ENCODE results near the gene KIFC3. TPM values are rescaled to one million over a fixed set of nuclear protein-coding genes. Genes with fewer than 3 reads are reported as not detected.

KIFC3 gene
- total RNA-seq, 4 donors from 2014 or later, result 116 to 206 (median 164) TPM

DNA sequence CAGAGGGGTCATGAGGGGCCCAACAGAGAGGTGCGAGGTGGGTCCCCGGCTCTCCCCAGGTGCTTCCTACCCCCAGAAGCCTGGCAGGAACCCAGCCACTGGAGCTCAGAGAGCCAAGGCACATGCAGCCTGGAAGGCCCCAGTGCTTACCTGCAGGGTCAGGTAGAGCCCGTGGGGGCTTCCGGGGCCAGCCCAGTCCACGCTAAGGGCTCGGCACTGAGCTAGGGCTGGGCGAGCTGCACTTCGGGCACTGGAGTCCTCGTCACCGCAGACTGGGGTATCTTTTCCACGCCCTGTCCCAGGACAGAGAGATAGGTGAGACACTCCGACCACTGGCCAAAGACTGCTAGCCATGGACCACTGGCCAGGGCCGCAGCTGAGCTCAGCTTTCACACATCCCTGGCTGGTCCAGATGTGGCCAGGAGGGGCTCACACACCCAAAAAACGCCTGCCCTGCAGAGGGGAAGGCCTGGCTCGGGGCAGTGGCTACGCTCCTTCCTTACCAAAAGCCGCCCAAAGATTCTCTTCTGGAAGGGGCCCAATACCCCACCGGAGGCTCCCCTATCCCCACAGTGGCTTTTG is 7.4 kb downstream of the KIFC3 start:
- WGBS, 2 donors, result 84 to 86% methylated on average over 11 to 17 of the region's 18 CpGs
- DNase-seq (ENCODE audit: low spot score in 2 of 2), result no peak
- intact Hi-C loops (cut with DNase I; ENCODE audit: low total_unique reads), result no loop called here
- H3K4me3 ChIP-seq (ENCODE audit: low read depth, poor library complexity, severe bottlenecking), result no peak overlapping the region
- TF ChIP-seq, protein P1, sequence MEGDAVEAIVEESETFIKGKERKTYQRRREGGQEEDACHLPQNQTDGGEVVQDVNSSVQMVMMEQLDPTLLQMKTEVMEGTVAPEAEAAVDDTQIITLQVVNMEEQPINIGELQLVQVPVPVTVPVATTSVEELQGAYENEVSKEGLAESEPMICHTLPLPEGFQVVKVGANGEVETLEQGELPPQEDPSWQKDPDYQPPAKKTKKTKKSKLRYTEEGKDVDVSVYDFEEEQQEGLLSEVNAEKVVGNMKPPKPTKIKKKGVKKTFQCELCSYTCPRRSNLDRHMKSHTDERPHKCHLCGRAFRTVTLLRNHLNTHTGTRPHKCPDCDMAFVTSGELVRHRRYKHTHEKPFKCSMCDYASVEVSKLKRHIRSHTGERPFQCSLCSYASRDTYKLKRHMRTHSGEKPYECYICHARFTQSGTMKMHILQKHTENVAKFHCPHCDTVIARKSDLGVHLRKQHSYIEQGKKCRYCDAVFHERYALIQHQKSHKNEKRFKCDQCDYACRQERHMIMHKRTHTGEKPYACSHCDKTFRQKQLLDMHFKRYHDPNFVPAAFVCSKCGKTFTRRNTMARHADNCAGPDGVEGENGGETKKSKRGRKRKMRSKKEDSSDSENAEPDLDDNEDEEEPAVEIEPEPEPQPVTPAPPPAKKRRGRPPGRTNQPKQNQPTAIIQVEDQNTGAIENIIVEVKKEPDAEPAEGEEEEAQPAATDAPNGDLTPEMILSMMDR (IDR thresholded peaks at IDR 0.05), result no peak
- TF ChIP-seq POLR2A (IDR thresholded peaks at IDR 0.05), result no peak

- intact Hi-C loops (cut with DNase I; ENCODE audit: low total_unique reads), result no loop called here
- 78 to 79% methylated on average over 8 of the region's 8 CpGs for WGBS, 2 donors
- DNase-seq (ENCODE audit: low spot score in 2 of 2), result no peak
These were observed 10.3 kb downstream of the KIFC3 start for GRCh38 chr16:57791893-57792461.

GRCh38 chr16:57791195-57791892 is 10.9 kb downstream of the KIFC3 start:
- intact Hi-C loops (cut with DNase I; ENCODE audit: low total_unique reads), result no loop called here
- no peak overlapping the region for H3K4me3 ChIP-seq (ENCODE audit: low read depth, poor library complexity, severe bottlenecking)
- TF ChIP-seq, protein P1 (IDR thresholded peaks at IDR 0.05), result no peak
- no peak for TF ChIP-seq POLR2A (IDR thresholded peaks at IDR 0.05)
- no peak for DNase-seq (ENCODE audit: low spot score in 2 of 2)
- 60 to 68% methylated on average over 13 of the region's 13 CpGs for WGBS, 2 donors

More at GRCh38 chr16:57791893-57792461, 10.3 kb downstream of the KIFC3 start:
- TF ChIP-seq, protein P1 (IDR thresholded peaks at IDR 0.05), result no peak
- no peak for TF ChIP-seq POLR2A (IDR thresholded peaks at IDR 0.05)
- H3K4me3 ChIP-seq (ENCODE audit: low read depth, poor library complexity, severe bottlenecking), result no peak overlapping the region

DNA sequence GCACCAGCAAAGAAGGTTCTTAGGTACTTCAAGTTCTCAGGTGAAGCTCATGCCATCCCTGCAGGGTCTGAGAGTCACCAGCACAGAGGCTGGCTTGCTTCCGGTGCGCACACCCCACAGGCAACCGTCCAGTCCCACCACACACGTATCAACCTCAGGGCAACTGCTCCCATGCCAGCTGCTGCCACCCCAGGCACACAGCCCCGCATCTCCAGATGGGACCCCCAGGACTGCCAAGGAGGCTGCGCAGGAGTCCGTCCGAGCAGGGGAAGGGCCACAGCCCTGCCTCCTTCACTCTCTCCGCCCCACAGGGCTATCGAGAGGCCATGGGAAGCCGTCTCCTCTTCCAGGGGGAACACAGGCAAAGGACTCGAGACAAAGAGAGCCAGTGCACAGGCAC is 13.3 kb downstream of the KIFC3 start:
- DNase-seq (ENCODE audit: low spot score in 2 of 2), result no peak
- intact Hi-C loops (cut with DNase I; ENCODE audit: low total_unique reads), result no loop called here
- 87 to 92% methylated on average over 12 of the region's 12 CpGs for WGBS, 2 donors
- no peak for TF ChIP-seq POLR2A (IDR thresholded peaks at IDR 0.05)
- TF ChIP-seq, protein P1 (IDR thresholded peaks at IDR 0.05), result no peak
- no peak overlapping the region for H3K4me3 ChIP-seq (ENCODE audit: low read depth, poor library complexity, severe bottlenecking)

DNA sequence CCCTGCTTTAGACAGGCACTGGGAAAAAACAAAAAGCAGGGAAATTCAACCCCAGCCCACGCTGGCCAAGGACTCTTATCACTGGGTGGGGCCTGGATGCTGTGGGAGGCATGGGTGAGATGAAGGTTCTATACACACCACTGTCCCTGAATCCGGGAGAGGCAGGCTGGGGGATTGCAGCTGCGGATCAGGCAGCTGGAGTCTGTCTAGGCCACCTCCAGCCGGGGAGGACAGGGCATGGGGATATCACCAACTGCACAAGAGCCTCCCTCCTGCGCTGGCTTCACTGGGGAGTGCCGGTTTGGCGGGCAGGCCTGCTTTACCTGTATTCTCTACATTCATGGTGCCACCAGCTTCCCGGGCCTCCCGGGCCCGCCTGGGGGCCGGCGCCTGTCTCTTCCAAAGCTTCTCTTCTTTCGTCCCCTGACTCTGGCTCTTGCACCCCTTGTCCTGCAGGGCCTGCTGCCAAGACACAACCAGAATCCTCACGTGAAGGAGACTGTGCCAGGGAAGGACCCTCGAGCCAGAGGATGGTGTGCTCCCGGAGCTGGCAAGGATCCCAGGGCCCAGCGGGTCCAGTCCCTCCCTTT is 13.9 kb downstream of the KIFC3 start:
- intact Hi-C loops (cut with DNase I; ENCODE audit: low total_unique reads), result no loop called here
- H3K4me3 ChIP-seq (ENCODE audit: low read depth, poor library complexity, severe bottlenecking), result no peak overlapping the region
- TF ChIP-seq, protein P1 (IDR thresholded peaks at IDR 0.05), result no peak
- no peak for TF ChIP-seq POLR2A (IDR thresholded peaks at IDR 0.05)
- 66 to 77% methylated on average over 17 of the region's 17 CpGs for WGBS, 2 donors
- no peak for DNase-seq (ENCODE audit: low spot score in 2 of 2)
